B cell (primary cell): ENCODE measurements around the gene TUT1. TPM values are rescaled to one million over a fixed set of nuclear protein-coding genes. Genes with fewer than 3 reads are reported as not detected.

Source experiments
- ATAC-seq: fragments of 200-7000 bp; cut with Tn5 transposase; one replicate; pipeline ENCODE4 v1.10.0; 2021; ENCODE audit warnings: low read depth, mild to moderate bottlenecking, moderate number of reproducible peaks, moderate library complexity
- CTCF ChIA-PET: fragments of 350-600 bp; sonication (Branson Sonifier 250); formaldehyde crosslinking; loops from one replicate; lab custom pipeline; 2021; ENCODE audit warnings: antibody characterized with exemption, inconsistent platforms; lab: Charles Lee
- POLR2A ChIA-PET: fragments of 350-600 bp; sonication (Branson Sonifier 250); formaldehyde crosslinking; loops from one replicate; lab custom pipeline; 2021; ENCODE audit warnings: antibody characterized with exemption; lab: Charles Lee
- DNase-seq: peaks from one replicate; pipeline ENCODE4 v3.0.0; 2013
- H2AFZ ChIP-seq: 2 replicates; pipeline ENCODE4 v1.6.1; 2012; ENCODE audit warnings: mild to moderate bottlenecking, low read depth, low read length; ENCODE audit not compliant: insufficient read depth, poor library complexity, severe bottlenecking
- H3K27ac ChIP-seq, 2 donors: 1 replicate in 1 of 2; 2 replicates in 1 of 2; pipeline ENCODE4 v1.5.1; 2012 to 2013; ENCODE audit warnings: low read length in 2 of 2, mild to moderate bottlenecking in 2 of 2, moderate library complexity in 1 of 2
- H3K27me3 ChIP-seq, 4 experiments: fragments of 200-600 bp in 1 of 4; sonication (generic) in 1 of 4; replicated peaks in 1 of 4; 1 replicate in 2 of 4; 2 replicates in 2 of 4; pipeline versions ENCODE4 v1.6.1 to v1.7.0; 2013 to 2016; ENCODE audit warnings: low read length in 3 of 4, mild to moderate bottlenecking in 2 of 4, mixed read lengths in 1 of 4, moderate library complexity in 1 of 4; ENCODE audit not compliant: insufficient read depth in 4 of 4, control insufficient read depth in 3 of 4; ENCODE audit errors: control extremely low read depth in 1 of 4
- H3K36me3 ChIP-seq, 2 experiments: replicated peaks in 1 of 2; 1 replicate in 1 of 2; 2 replicates in 1 of 2; pipeline versions ENCODE4 v1.6.1 to v1.7.1; 2013; ENCODE audit warnings: low read length in 1 of 2; ENCODE audit not compliant: insufficient read depth in 2 of 2, control insufficient read depth in 1 of 2; ENCODE audit errors: control extremely low read depth in 1 of 2, extremely low read depth in 1 of 2
- H3K4me1 ChIP-seq, 2 donors: fragments of 200-600 bp in 1 of 2; sonication (generic) in 1 of 2; 1 replicate in 1 of 2; 2 replicates in 1 of 2; pipeline versions ENCODE4 v1.5.1 to v1.6.1; 2013 to 2017; ENCODE audit warnings: low read length in 2 of 2; ENCODE audit not compliant: control insufficient read depth in 2 of 2, insufficient read depth in 2 of 2
- H3K4me2 ChIP-seq: replicated peaks from 2 replicates; pipeline ENCODE3; 2012; ENCODE audit warnings: mild to moderate bottlenecking, low read depth, low read length; ENCODE audit not compliant: poor library complexity, severe bottlenecking
- H3K4me3 ChIP-seq, 5 experiments: fragments of 200-600 bp in 1 of 5; sonication (generic) in 1 of 5; 1 replicate in 3 of 5; 2 replicates in 2 of 5; pipeline versions ENCODE4 v1.5.1 to v1.7.0; 2011 to 2016; ENCODE audit warnings: low read length in 4 of 5, mild to moderate bottlenecking in 4 of 5, low read depth in 2 of 5, control low read depth in 1 of 5, moderate library complexity in 1 of 5; ENCODE audit not compliant: insufficient read depth in 1 of 5; ENCODE audit errors: control extremely low read depth in 1 of 5, extremely low read depth in 1 of 5
- H3K79me2 ChIP-seq: fragments of 200-600 bp; sonication (generic); one replicate; pipeline ENCODE4 v1.6.0; 2016; ENCODE audit warnings: low read length; ENCODE audit not compliant: control insufficient read depth, insufficient read depth
- H3K9ac ChIP-seq: fragments of 200-600 bp; sonication (generic); 2 replicates; pipeline ENCODE4 v1.6.1; 2017; ENCODE audit warnings: mild to moderate bottlenecking, low read length, moderate library complexity
- H3K9me3 ChIP-seq, 3 donors: one replicate each; pipeline versions ENCODE4 v1.6.1 to v1.7.1; 2013; ENCODE audit warnings: low read length in 2 of 3; ENCODE audit not compliant: control insufficient read depth in 2 of 3, insufficient read depth in 1 of 3; ENCODE audit errors: control extremely low read depth in 1 of 3
- H4K20me1 ChIP-seq: 2 replicates; pipeline ENCODE4 v1.6.0; 2012; ENCODE audit warnings: mild to moderate bottlenecking, low read length; ENCODE audit not compliant: insufficient read depth, control insufficient read depth, poor library complexity, severe bottlenecking
- H3K27ac Mint-ChIP-seq: one replicate; pipeline ENCODE4 v1.8.0; 2021; ENCODE audit warnings: mixed read lengths
- H3K27me3 Mint-ChIP-seq: one replicate; pipeline ENCODE4 v1.8.0; 2021; ENCODE audit warnings: mixed read lengths
- H3K4me1 Mint-ChIP-seq: one replicate; pipeline ENCODE4 v1.8.0; 2021; ENCODE audit warnings: mixed read lengths
- H3K4me3 Mint-ChIP-seq: one replicate; pipeline ENCODE4 v1.8.0; 2021; ENCODE audit warnings: mixed read lengths
- H3K9me3 Mint-ChIP-seq: one replicate; pipeline ENCODE4 v1.8.0; 2022; ENCODE audit warnings: mixed read lengths; ENCODE audit not compliant: insufficient read depth
- EZH2 ChIP-seq: IDR thresholded peaks from 2 replicates; pipeline ENCODE4 v1.6.1; 2012; ENCODE audit warnings: borderline replicate concordance, low read depth, mild to moderate bottlenecking, moderate library complexity, low read length; ENCODE audit not compliant: insufficient read depth, poor library complexity, severe bottlenecking
- WGBS: methylation state at CpG from one replicate; pipeline ENCODE4 v1.1.5; 2013; ENCODE audit warnings: missing lambda C conversion rate; ENCODE audit not compliant: insufficient coverage; 5-methylcytosine and 5-hydroxymethylcytosine counted together
- intact Hi-C: fragments of 100-400 bp; cut with micrococcal nuclease; formaldehyde crosslinking; loops from one replicate; pipeline ENCODE4 v1.10.0; 2022
- polyA plus RNA-seq: library from polyadenylated mRNA; depleted of rRNA; stranded (reverse); fragments of >200 nt; gene quantifications from 2 replicates; pipeline ENCODE4 v1.2.3, GENCODE V29; 2012
- total RNA-seq, 2 donors: library from RNA; stranded (reverse); fragments of 120-200 nt in 1 of 2; gene quantifications; 1 replicate in 1 of 2; 2 replicates in 1 of 2; pipeline versions ENCODE4 v1.2.3 to v1.2.4, GENCODE V29; 2013 to 2022
- TF ChIP-seq, protein P1 (sequence below): fragments of 200-600 bp; IDR thresholded peaks from one replicate; pipeline ENCODE4 v1.8.0; 2022; ENCODE audit warnings: antibody characterized with exemption, mild to moderate bottlenecking

The TUT1 gene
- total and polyA plus RNA-seq, 2 donors (not counting 1 experiment from before 2014, with no cell fraction given) = 31.1 to 47.7 TPM

DNA sequence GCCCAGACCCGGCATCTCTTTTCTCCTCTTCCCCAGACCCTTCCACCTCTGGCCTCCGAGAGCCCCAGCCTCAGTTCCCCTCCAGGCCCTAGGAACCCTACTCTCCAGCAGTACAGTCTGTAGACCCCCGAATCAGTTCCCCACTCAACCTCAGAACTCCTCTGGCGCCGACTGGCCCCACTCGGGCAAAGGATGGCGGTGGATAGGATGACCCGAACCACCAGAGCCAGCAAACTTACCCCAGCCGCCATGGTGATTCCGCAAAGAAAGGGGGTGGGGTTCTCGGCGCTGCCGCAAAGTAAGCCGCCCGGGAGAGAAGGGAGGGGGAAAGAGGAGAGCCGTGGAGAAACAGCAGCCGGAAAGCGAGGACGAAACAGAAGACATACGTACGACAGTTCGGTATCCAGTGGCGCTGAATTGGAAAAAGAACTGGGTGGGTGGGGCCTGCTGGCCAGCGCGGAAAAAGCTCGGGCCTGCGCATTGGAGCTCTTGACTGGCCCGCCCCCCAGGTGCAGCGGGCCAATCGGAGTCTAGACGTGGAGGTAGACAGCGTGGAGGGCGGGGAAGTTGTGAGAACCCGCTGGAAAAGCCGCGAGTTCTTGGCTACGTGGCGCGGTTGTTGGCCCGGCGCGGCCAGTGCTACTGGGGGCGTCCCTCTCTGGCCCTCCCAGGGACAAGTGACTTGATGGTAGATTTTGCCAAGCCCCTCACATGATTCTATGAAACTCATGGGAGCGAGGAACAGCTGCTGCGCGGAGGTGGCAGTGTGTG is 17.5 kb downstream of the TUT1 start, which contains the start of gene EEF1G:
TSS of gene EEF1G (minus strand) at position 300 of the 771 bp plus-strand sequence. CDS start at position 251, 49 bp downstream.
- Histone ChIP-seq H3K4me2 (peak within 1 kb of the TSS; percentile 90), H2AFZ (peak within 1 kb of the TSS; percentile 89), H3K9me3 (peaks cover 0 to 3% (median 0%) of the 10 kb centered on the region in 3 donors), H4K20me1 (peaks cover 8% of the 10 kb centered on the region), H3K9ac (peak within 1 kb of the TSS; percentile 86), H3K4me1 (peaks cover 12 to 25% of the 10 kb centered on the region in 2 donors), H3K4me3 (peak within 1 kb of the TSS; percentile 74 to 99 (median 80)), H3K27ac (peak within 1 kb of the TSS; percentile 84 to 88), H3K27me3 (no peaks in the 10 kb centered on the region), H3K36me3 (peaks cover 6 to 46% of the 10 kb centered on the region in 2 experiments), H3K79me2 (peaks cover 18% of the 10 kb centered on the region)
- WGBS = under 1% methylated on average over 41 of the region's 46 CpGs
- H3K4me1 Mint-ChIP-seq = peaks cover 50% of the 10 kb centered on the region
- no peaks in the 10 kb centered on the region for H3K27me3 Mint-ChIP-seq
- DNase-seq = peak; percentile 99
- ChIA-PET CTCF (interaction anchor here (0.7 to 6.1 kb wide), 11 partner anchors 8 to 213 kb away, joined by 3 to 33 read pairs (median 4); partner anchors contain the start of genes EML3, LBHD1, TUT1 and UQCC3), POLR2A (interaction anchor here (0.9 to 2.3 kb wide), 18 partner anchors 12 to 267 kb away, joined by 3 to 35 read pairs (median 4); partner anchors contain the start of genes B3GAT3, C11orf98, CSKMT and HNRNPUL2)
- H3K27ac Mint-ChIP-seq = peak within 1 kb of the TSS; percentile 95
- H3K4me3 Mint-ChIP-seq = peak within 1 kb of the TSS; percentile 92
- H3K9me3 Mint-ChIP-seq = no peaks in the 10 kb centered on the region
- ATAC-seq = peak; percentile 93
- TF ChIP-seq EZH2 = no peak
- TF ChIP-seq, protein P1, sequence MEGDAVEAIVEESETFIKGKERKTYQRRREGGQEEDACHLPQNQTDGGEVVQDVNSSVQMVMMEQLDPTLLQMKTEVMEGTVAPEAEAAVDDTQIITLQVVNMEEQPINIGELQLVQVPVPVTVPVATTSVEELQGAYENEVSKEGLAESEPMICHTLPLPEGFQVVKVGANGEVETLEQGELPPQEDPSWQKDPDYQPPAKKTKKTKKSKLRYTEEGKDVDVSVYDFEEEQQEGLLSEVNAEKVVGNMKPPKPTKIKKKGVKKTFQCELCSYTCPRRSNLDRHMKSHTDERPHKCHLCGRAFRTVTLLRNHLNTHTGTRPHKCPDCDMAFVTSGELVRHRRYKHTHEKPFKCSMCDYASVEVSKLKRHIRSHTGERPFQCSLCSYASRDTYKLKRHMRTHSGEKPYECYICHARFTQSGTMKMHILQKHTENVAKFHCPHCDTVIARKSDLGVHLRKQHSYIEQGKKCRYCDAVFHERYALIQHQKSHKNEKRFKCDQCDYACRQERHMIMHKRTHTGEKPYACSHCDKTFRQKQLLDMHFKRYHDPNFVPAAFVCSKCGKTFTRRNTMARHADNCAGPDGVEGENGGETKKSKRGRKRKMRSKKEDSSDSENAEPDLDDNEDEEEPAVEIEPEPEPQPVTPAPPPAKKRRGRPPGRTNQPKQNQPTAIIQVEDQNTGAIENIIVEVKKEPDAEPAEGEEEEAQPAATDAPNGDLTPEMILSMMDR = no peak
- intact Hi-C loops = loop anchor here (1.0 to 5.0 kb wide), 8 partner anchors 13 to 307 kb away; partner anchors contain the start of genes BSCL2, GNG3, SLC3A2 and STX5
